ENCODE data around the gene KIFBP. TPM values are rescaled to one million over a fixed set of nuclear protein-coding genes. Genes with fewer than 3 reads are reported as not detected.

KIFBP gene
- total RNA-seq, 3 donors from 2014 or later (not counting 1 experiment from before 2014, with no cell fraction given), result 3.5 to 4.4 (median 4.0) TPM

GRCh38 chr10:69018613-69019012 lies 30.0 kb downstream of the KIFBP start:
- intact Hi-C loops (cut with micrococcal nuclease), result no loop called here
- peaks cover 3 to 4% of the 10 kb centered on the region in 2 donors for H3K4me1 Mint-ChIP-seq
- TF ChIP-seq, protein P1, sequence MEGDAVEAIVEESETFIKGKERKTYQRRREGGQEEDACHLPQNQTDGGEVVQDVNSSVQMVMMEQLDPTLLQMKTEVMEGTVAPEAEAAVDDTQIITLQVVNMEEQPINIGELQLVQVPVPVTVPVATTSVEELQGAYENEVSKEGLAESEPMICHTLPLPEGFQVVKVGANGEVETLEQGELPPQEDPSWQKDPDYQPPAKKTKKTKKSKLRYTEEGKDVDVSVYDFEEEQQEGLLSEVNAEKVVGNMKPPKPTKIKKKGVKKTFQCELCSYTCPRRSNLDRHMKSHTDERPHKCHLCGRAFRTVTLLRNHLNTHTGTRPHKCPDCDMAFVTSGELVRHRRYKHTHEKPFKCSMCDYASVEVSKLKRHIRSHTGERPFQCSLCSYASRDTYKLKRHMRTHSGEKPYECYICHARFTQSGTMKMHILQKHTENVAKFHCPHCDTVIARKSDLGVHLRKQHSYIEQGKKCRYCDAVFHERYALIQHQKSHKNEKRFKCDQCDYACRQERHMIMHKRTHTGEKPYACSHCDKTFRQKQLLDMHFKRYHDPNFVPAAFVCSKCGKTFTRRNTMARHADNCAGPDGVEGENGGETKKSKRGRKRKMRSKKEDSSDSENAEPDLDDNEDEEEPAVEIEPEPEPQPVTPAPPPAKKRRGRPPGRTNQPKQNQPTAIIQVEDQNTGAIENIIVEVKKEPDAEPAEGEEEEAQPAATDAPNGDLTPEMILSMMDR (IDR thresholded peaks at IDR 0.05), result no peak
- Histone ChIP-seq H3K27me3 (ENCODE audit: control insufficient read depth, insufficient read depth, low read length) (no peaks in the 10 kb centered on the region), H3K4me3 (ENCODE audit: low read length) (no peak overlapping the region), H3K27ac (ENCODE audit: low read length) (no peak overlapping the region), H3K4me1 (ENCODE audit: control insufficient read depth, insufficient read depth, low read length) (no peaks in the 10 kb centered on the region), H3K36me3 (ENCODE audit: control insufficient read depth, insufficient read depth, low read length) (peaks cover 15% of the 10 kb centered on the region), H3K9me3 (ENCODE audit: control insufficient read depth, insufficient read depth, low read length) (no peaks in the 10 kb centered on the region)
- WGBS (ENCODE audit: insufficient coverage), result 89% methylated on average over 3 of the region's 3 CpGs
- no peak overlapping the region for H3K27ac Mint-ChIP-seq
- H3K27me3 Mint-ChIP-seq (ENCODE audit: low read depth in 2 of 2), result no peaks in the 10 kb centered on the region
- DNase-seq (no peak), ATAC-seq (no peak)
- H3K9me3 Mint-ChIP-seq, result no peaks in the 10 kb centered on the region
- no peaks in the 10 kb centered on the region for H3K36me3 Mint-ChIP-seq
- no peak overlapping the region for H3K4me3 Mint-ChIP-seq

DNA sequence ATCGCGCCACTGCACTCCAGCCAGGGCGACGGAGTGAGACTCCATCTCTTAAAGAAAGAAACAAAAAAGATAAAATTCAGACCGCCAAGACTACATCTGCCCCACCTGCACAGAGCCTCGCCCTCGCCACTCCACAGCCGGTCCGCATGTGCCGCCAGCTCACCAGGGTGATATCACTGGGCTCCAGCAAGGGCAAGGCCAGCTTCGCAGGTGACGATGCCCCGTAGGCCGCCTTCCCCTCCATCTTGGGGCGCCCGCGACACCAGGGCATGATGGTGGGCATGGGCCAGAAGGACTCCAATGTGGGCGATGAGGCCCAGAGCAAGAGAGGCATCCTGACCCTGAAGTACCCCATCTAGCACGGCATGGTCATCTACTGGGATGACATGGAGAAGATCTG lies 34.0 kb downstream of the KIFBP start:
- H3K36me3 ChIP-seq (ENCODE audit: control insufficient read depth, insufficient read depth, low read length), result no peaks in the 10 kb centered on the region
- ATAC-seq (no peak), DNase-seq (no peak)
- H3K9me3 Mint-ChIP-seq, result no peaks in the 10 kb centered on the region
- TF ChIP-seq, protein P1 (IDR thresholded peaks at IDR 0.05), result no peak
- H3K27me3 ChIP-seq (ENCODE audit: control insufficient read depth, insufficient read depth, low read length), result no peaks in the 10 kb centered on the region
- WGBS (ENCODE audit: insufficient coverage), result 97% methylated on average over 19 of the region's 19 CpGs
- H3K4me1 ChIP-seq (ENCODE audit: control insufficient read depth, insufficient read depth, low read length), result peaks cover 34% of the 10 kb centered on the region
- intact Hi-C loops (cut with micrococcal nuclease), result no loop called here
- H3K4me1 Mint-ChIP-seq, result peaks cover 9 to 10% of the 10 kb centered on the region in 2 donors
- no peak overlapping the region for H3K27ac ChIP-seq (ENCODE audit: low read length)
- H3K27me3 Mint-ChIP-seq (ENCODE audit: low read depth in 2 of 2), result no peaks in the 10 kb centered on the region
- no peaks in the 10 kb centered on the region for H3K36me3 Mint-ChIP-seq
- H3K9me3 ChIP-seq (ENCODE audit: control insufficient read depth, insufficient read depth, low read length), result no peaks in the 10 kb centered on the region
- H3K27ac Mint-ChIP-seq, result no peak overlapping the region
- H3K4me3 ChIP-seq (ENCODE audit: low read length), result no peak overlapping the region
- no peak overlapping the region for H3K4me3 Mint-ChIP-seq

DNA sequence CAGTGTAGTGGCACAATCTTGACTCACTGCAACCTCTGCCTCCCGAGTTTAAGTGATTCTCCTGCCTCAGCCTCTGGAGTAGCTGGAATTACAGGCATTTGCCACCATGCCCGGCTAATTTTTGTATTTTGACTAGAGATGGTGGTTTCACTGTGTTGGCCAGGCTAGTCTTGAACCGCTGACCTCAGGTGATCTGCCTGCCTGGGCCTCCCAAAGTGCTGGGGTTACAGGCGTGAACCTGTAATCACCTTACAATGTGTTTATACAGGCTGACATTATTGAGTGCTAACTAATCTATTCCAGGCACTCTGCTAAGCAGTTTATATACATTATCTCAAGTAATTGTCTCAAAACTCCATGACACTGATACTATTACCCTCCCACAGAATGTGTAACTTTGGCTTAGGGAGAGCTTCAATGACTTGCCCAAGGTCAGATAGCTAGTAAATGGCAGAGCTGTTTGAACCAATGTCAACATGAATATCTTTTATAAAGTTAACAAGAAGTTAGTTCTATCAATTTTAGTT lies 36.8 kb downstream of the KIFBP start:
- no peak overlapping the region for H3K4me3 ChIP-seq (ENCODE audit: low read length)
- peak overlapping the region; percentile 4 for H3K4me3 Mint-ChIP-seq
- 88% methylated on average over 4 of the region's 4 CpGs for WGBS (ENCODE audit: insufficient coverage)
- intact Hi-C loops (cut with micrococcal nuclease), result no loop called here
- DNase-seq, result no peak
- H3K27ac ChIP-seq (ENCODE audit: low read length), result peak overlapping the region; percentile 34
- H3K4me1 Mint-ChIP-seq, result peaks cover 19 to 27% of the 10 kb centered on the region in 2 donors
- no peaks in the 10 kb centered on the region for H3K9me3 ChIP-seq (ENCODE audit: control insufficient read depth, insufficient read depth, low read length)
- H3K36me3 Mint-ChIP-seq, result no peaks in the 10 kb centered on the region
- no peaks in the 10 kb centered on the region for H3K27me3 ChIP-seq (ENCODE audit: control insufficient read depth, insufficient read depth, low read length)
- peak overlapping the region; percentile 27 to 68 for H3K27ac Mint-ChIP-seq
- TF ChIP-seq, protein P1 (IDR thresholded peaks at IDR 0.05), result no peak
- peaks cover 40% of the 10 kb centered on the region for H3K4me1 ChIP-seq (ENCODE audit: control insufficient read depth, insufficient read depth, low read length)
- H3K27me3 Mint-ChIP-seq (ENCODE audit: low read depth in 2 of 2), result no peaks in the 10 kb centered on the region
- no peak for ATAC-seq
- no peaks in the 10 kb centered on the region for H3K36me3 ChIP-seq (ENCODE audit: control insufficient read depth, insufficient read depth, low read length)
- no peaks in the 10 kb centered on the region for H3K9me3 Mint-ChIP-seq

DNA sequence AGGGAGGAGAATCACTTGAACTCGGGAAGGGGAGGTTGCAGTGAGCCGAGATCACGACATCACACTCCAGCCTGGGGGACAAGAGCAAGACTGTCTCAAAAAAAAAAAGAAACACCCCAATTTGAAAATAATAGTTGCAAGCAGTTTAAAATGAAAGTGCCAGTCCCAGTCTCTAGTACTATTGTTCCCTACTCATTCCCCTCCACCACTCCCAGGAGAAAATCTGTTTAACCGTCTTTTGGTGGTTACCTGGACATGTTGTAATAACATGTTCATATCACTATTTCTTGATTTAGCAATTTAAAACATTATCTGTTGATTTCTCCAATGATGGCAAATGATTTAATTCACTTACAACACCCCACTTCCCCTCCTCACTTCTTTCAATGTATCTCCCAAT lies 44.7 kb downstream of the KIFBP start:
- Histone ChIP-seq H3K27me3 (ENCODE audit: control insufficient read depth, insufficient read depth, low read length) (no peaks in the 10 kb centered on the region), H3K9me3 (ENCODE audit: control insufficient read depth, insufficient read depth, low read length) (no peaks in the 10 kb centered on the region), H3K36me3 (ENCODE audit: control insufficient read depth, insufficient read depth, low read length) (no peaks in the 10 kb centered on the region), H3K4me3 (ENCODE audit: low read length) (no peak overlapping the region), H3K27ac (ENCODE audit: low read length) (no peak overlapping the region), H3K4me1 (ENCODE audit: control insufficient read depth, insufficient read depth, low read length) (peaks cover 3% of the 10 kb centered on the region)
- H3K9me3 Mint-ChIP-seq, result no peaks in the 10 kb centered on the region
- TF ChIP-seq, protein P1 (IDR thresholded peaks at IDR 0.05), result no peak
- H3K4me3 Mint-ChIP-seq, result no peak overlapping the region
- H3K27ac Mint-ChIP-seq, result no peak overlapping the region
- no peaks in the 10 kb centered on the region for H3K27me3 Mint-ChIP-seq (ENCODE audit: low read depth in 2 of 2)
- intact Hi-C loops (cut with micrococcal nuclease), result no loop called here
- no peak for ATAC-seq
- no peak for DNase-seq
- H3K36me3 Mint-ChIP-seq, result no peaks in the 10 kb centered on the region
- peaks cover 6 to 15% of the 10 kb centered on the region in 2 donors for H3K4me1 Mint-ChIP-seq
- 83% methylated on average over 4 of the region's 4 CpGs for WGBS (ENCODE audit: insufficient coverage)
